GM12864 (cell line): ENCODE results near the gene YIPF3.

Source experiments
- DNase-seq: peaks from one replicate; pipeline ENCODE4 v3.0.0-alpha.2; 2011; ENCODE audit warnings: low read depth
- H3K4me3 ChIP-seq: 2 replicates; pipeline ENCODE4 v1.5.1; 2011; ENCODE audit warnings: mild to moderate bottlenecking, low read depth, low read length, control low read depth
- TF ChIP-seq, protein P1 (sequence below): IDR thresholded peaks from 2 replicates; pipeline ENCODE4 v1.5.1; 2011; ENCODE audit warnings: low read depth, mild to moderate bottlenecking, moderate library complexity, low read length, control low read depth, inconsistent platforms; ENCODE audit errors: missing control alignments

The YIPF3 gene

DNA sequence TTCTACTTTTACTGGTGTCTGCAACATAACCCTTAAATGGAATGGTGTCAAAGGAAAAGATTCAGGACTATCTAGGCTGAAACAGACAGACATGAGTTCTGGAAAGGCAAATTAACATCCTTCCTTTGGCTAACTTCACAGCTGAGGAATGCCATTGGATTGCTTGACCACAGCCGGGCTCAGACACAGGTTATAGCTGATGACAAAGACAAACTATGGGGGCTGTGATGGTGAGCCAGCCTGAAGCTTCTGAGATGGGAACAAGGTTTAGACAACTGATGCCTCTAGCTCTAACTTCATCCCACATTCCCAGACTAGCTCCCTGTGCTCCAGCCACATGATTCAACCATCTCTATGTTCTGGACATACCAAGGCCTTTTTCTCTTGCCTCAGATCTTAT is 15.5 kb upstream of the YIPF3 start:
- H3K4me3 ChIP-seq = no peak overlapping the region
- TF ChIP-seq, protein P1, sequence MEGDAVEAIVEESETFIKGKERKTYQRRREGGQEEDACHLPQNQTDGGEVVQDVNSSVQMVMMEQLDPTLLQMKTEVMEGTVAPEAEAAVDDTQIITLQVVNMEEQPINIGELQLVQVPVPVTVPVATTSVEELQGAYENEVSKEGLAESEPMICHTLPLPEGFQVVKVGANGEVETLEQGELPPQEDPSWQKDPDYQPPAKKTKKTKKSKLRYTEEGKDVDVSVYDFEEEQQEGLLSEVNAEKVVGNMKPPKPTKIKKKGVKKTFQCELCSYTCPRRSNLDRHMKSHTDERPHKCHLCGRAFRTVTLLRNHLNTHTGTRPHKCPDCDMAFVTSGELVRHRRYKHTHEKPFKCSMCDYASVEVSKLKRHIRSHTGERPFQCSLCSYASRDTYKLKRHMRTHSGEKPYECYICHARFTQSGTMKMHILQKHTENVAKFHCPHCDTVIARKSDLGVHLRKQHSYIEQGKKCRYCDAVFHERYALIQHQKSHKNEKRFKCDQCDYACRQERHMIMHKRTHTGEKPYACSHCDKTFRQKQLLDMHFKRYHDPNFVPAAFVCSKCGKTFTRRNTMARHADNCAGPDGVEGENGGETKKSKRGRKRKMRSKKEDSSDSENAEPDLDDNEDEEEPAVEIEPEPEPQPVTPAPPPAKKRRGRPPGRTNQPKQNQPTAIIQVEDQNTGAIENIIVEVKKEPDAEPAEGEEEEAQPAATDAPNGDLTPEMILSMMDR = no peak

DNA sequence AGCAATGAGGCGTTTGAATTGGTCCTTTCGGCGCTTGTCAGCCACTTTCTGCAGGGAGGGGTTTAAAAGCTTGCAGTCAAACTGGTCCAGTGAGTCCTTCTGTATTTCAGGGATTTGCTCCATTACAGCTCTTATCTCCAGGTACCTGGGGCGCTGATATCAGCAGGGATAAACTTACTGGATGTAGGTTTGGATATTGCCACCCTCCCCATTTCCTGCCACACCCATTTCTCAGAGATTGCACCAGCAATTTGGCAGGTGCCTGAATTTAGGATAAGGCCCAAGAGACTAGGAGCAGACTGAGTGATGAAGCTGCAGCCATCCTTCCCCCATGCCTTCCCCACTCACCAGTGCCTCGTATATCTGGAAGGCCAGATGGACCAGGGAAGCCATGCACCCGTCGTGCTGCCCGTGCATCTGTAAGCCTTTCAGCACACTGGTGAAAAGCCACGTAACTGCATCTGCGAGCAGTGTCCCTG is 7.8 kb upstream of the YIPF3 start:
- no peak overlapping the region for H3K4me3 ChIP-seq
- TF ChIP-seq, protein P1 = no peak
- DNase-seq = no peak

More for the DNA sequence above, 15.5 kb upstream of the YIPF3 start:
- DNase-seq = no peak

DNA sequence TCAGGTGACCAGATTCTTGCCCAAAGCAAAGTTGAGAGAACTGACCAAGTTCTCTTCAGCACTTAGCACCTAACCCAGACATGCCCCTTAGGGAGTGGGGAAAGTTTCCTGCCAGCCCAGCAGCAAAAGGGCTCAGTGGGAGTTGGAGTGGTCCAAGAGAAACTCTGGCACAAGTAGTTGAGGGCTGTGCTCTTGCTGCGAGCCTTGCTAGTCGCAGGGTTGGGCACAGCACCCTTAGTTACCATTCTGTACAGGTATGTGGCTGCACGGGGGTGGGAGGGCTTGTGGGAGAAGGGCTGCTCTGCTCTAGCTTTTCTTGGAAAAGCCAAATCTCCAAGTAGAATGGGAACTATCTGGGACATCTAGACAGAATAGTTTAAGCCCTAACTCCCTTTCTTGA is 6.6 kb upstream of the YIPF3 start:
- TF ChIP-seq, protein P1 = no peak
- H3K4me3 ChIP-seq = no peak overlapping the region
- DNase-seq = no peak

DNA sequence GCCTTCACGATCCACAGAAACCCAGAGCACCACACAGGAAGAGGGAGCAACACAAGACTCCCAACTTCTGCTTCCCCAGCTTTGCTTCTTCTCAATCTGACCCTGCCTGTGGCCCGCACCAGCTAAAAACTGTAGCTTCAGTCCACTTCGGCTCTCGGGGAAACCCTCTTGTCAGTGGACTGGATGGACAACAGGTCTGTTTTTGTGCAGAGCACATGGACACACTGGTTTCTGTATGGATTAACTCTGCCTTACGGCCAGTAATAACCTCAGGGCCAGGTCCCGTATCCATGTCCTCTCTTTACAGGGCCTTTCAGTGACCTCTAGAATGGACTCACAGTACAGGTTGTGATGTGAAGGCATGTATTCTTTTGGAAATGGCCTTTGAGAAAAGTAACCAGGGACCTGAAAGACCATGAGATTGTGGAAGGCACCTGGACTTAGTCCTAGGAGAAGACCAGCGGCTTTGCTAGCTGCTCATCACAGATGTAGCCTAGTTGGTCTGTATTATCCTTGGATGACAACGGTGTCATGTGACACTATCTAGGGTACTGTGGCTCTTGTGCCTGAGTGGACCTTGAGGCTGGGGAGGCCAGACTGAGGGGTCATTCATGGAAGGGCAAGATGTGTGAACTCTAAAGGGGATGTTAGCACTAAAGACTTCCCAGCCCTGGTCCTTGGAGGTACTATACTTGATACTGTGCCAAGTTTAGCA is 6.0 kb upstream of the YIPF3 start:
- no peak for DNase-seq
- no peak overlapping the region for H3K4me3 ChIP-seq
- TF ChIP-seq, protein P1 = no peak

DNA sequence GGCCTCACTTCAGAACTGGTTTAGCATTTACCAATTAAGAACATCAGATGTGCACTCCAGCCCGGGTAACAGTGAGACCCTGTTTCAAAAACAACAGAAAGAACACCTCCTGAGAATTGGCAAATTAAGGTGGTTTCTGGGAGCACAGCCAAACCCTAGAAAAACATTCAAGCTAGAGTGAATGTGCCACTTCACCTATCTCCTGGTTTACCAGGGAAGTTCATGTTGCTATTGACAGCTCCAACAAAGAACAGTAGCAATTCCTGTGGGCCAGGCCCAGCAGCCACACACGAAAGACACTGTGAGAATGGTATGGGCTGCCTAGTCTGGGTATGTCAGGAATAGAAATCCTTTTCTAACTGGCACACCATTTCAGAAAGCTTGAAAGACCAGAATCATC is 5.1 kb upstream of the YIPF3 start:
- DNase-seq = no peak
- H3K4me3 ChIP-seq = no peak overlapping the region
- TF ChIP-seq, protein P1 = no peak

DNA sequence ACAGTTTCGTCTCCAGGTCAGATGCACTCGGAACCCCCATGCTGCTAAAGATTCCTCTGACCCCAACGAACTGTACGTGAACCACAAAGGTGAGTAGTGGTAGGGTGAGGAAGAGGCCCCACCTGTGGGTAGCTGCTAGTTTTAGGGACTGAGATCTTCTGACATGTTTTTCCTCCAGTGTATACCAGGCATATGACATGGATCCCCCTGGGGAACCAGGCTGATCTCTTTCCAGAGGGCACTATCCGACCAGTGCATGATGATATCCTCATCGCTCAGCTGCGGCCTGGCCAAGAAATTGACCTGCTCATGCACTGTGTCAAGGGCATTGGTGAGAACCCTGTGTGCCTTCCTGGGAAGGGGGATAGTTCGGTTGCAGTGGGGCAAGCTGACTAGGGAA is 3.4 kb upstream of the YIPF3 start:
- H3K4me3 ChIP-seq = no peak overlapping the region
- TF ChIP-seq, protein P1 = no peak

More for the DNA sequence above, 3.4 kb upstream of the YIPF3 start:
- DNase-seq = no peak
